PFSK-1 (cell line): ENCODE measurements around the gene WLS.

Source experiments
- FOXP2 ChIP-seq: optimal IDR thresholded peaks from 2 replicates; pipeline ENCODE3; 2011; ENCODE audit warnings: borderline replicate concordance, control low read depth, inconsistent platforms; ENCODE audit not compliant: insufficient read depth; ENCODE audit errors: extremely low read length, extremely low read depth
- POLR2AphosphoS5 ChIP-seq: IDR thresholded peaks from 2 replicates; pipeline ENCODE4 v1.6.1; 2012; ENCODE audit warnings: low read depth, mild to moderate bottlenecking, control low read depth, low read length, moderate library complexity
- SIN3A ChIP-seq: IDR thresholded peaks from 2 replicates; pipeline ENCODE4 v1.6.1; 2012; ENCODE audit warnings: mild to moderate bottlenecking, low read length, moderate library complexity, borderline replicate concordance; ENCODE audit not compliant: insufficient read depth
- TAF1 ChIP-seq: IDR thresholded peaks from 2 replicates; pipeline ENCODE4 v1.6.1; 2012; ENCODE audit warnings: low read length, control low read depth, borderline replicate concordance; ENCODE audit not compliant: insufficient read depth
- TF ChIP-seq, protein P1 (sequence below), 2 experiments: IDR thresholded peaks; 2 replicates each; pipeline versions ENCODE4 v1.6.1 to v1.8.0; 2011 to 2012; ENCODE audit warnings: low read depth in 2 of 2, low read length in 2 of 2, control low read depth in 1 of 2, inconsistent platforms in 1 of 2, mild to moderate bottlenecking in 1 of 2, moderate library complexity in 1 of 2; ENCODE audit not compliant: insufficient read depth in 1 of 2

WLS gene

DNA sequence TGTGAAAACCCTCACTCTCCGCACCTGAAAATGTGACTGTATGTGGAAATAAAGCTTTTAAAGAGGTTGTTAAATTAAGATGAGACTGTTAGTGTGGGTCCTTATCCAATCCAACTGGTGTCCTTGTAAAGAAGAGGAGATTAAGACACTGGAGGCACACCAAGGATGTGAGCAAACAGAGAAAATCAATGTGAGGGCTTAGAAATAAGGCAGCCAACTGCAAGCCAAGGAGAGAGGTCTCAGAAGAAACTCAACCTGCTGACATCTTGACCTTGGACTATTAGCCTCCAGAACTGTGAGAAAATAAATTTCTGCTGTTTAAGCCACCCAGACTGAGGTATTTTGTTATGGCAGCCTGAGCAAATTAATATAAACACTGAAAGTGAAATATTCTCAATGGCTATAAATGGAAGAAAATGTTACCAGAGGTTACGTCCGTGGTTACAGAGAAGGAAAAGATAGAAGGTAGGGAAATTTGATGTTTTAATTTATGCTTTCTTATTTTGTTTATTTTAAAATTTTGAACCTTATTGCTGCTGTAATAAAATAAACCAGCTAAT, 22.4 kb upstream of the WLS start:
- TF ChIP-seq FOXP2, result no peak
- TF ChIP-seq TAF1, result no peak
- TF ChIP-seq POLR2AphosphoS5, result no peak
- TF ChIP-seq SIN3A, result no peak
- TF ChIP-seq, protein P1, sequence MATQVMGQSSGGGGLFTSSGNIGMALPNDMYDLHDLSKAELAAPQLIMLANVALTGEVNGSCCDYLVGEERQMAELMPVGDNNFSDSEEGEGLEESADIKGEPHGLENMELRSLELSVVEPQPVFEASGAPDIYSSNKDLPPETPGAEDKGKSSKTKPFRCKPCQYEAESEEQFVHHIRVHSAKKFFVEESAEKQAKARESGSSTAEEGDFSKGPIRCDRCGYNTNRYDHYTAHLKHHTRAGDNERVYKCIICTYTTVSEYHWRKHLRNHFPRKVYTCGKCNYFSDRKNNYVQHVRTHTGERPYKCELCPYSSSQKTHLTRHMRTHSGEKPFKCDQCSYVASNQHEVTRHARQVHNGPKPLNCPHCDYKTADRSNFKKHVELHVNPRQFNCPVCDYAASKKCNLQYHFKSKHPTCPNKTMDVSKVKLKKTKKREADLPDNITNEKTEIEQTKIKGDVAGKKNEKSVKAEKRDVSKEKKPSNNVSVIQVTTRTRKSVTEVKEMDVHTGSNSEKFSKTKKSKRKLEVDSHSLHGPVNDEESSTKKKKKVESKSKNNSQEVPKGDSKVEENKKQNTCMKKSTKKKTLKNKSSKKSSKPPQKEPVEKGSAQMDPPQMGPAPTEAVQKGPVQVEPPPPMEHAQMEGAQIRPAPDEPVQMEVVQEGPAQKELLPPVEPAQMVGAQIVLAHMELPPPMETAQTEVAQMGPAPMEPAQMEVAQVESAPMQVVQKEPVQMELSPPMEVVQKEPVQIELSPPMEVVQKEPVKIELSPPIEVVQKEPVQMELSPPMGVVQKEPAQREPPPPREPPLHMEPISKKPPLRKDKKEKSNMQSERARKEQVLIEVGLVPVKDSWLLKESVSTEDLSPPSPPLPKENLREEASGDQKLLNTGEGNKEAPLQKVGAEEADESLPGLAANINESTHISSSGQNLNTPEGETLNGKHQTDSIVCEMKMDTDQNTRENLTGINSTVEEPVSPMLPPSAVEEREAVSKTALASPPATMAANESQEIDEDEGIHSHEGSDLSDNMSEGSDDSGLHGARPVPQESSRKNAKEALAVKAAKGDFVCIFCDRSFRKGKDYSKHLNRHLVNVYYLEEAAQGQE (IDR thresholded peaks at IDR 0.05; ENCODE audit: insufficient read depth in 1 of 2, low read depth in 2 of 2, low read length in 2 of 2), result no peak

DNA sequence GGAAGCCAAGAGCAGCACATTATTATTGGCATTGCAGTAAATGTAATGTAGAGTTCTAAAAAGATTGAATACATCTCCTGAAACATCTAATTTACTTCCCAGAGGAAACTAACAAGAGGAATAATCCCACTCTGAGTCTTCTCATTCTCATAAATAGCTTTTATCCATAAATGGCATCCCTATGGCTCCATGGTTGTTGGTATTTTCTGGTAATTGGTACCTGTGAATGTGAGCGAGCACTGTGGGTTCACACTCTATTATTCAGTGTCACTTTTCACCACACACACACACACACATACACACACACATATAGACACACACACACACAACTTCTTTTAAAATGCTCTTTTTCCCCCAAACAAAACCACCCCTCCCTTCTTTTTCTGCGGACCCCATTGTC, 4.7 kb upstream of the WLS start:
- TF ChIP-seq POLR2AphosphoS5, result no peak
- TF ChIP-seq FOXP2, result no peak
- TF ChIP-seq, protein P1 (IDR thresholded peaks at IDR 0.05; ENCODE audit: insufficient read depth in 1 of 2, low read depth in 2 of 2, low read length in 2 of 2), result no peak
- no peak for TF ChIP-seq TAF1
- TF ChIP-seq SIN3A, result no peak

DNA sequence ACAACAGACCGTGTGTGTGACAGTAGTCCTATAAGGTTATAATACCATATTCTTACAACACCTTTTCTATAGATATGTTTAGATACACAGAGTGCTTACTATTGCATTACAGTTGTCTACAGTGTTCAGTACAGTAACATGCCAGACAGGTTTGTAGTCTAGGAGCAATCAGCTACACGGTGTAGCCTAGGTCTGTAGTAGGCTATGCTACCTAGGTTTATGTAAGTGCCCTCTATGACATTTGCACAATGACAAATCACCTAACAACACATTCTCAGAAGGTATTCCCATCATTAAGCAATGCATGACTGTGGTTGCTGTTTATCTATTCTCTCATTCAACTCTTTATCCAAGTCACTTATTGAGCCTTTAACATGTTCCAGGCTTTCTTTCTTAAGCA, 1.8 kb upstream of the WLS start:
- TF ChIP-seq SIN3A, result no peak
- TF ChIP-seq FOXP2, result no peak
- TF ChIP-seq TAF1, result no peak
- no peak for TF ChIP-seq POLR2AphosphoS5
- TF ChIP-seq, protein P1 (IDR thresholded peaks at IDR 0.05; ENCODE audit: insufficient read depth in 1 of 2, low read depth in 2 of 2, low read length in 2 of 2), result no peak

DNA sequence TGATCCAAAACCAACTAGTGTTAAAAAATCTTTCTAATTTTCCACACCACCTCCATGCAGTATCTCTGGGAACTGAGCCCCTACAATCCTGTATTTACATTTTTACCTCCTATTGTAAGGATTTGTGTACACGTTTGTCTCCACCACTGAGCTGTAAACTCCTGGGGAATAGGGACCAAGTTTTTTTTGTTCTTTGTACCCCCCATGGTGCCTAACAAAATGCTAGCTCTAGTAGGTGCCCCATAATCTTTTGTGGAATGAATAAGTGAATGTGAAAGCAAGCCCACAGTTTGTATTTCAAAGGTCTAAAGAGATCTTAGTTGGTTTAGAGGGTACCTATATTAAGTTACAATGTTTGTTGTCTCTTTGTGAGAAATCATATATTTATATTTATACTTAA, 879 bp upstream of the WLS start:
- TF ChIP-seq TAF1, result no peak
- no peak for TF ChIP-seq FOXP2
- TF ChIP-seq SIN3A, result no peak
- TF ChIP-seq, protein P1 (IDR thresholded peaks at IDR 0.05; ENCODE audit: insufficient read depth in 1 of 2, low read depth in 2 of 2, low read length in 2 of 2), result no peak
- TF ChIP-seq POLR2AphosphoS5, result no peak

DNA sequence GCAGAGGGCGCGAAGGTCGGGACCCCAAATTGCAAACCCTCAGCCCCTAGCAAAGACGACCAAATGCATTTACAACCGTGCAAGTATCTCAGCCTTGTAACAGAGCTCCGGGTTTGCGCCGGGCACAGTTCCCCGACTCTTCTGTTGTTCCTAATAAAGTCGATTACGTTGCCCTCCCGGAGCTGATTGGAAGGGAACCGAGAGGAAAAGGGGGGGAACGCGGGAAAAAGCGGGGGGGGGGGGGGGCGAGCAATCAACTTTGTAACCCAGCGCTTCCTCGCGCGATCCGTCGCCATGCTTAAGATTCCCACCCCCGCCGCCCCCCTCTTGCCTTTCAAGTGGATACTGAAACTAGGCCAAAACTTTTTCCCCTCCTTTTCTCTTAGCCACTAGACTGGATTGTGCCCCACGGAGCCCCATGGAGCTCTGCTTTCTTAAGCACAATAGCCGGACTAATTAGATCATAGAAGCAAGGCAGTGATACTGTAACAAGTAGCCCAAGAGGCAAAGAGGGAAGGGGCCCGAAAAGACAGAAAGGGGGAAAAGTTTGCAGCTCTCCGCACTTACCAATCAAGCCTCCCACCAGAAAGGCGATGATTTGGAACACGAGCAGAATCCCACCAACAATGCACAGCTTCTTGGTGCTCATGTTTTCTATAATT, 565 bp downstream of the WLS start:
- TF ChIP-seq, protein P1 (IDR thresholded peaks at IDR 0.05; ENCODE audit: insufficient read depth in 1 of 2, low read depth in 2 of 2, low read length in 2 of 2), result no peak
- no peak; the same call in 1 of the 2 replicates for TF ChIP-seq POLR2AphosphoS5
- no peak for TF ChIP-seq FOXP2
- no peak for TF ChIP-seq SIN3A
- no peak for TF ChIP-seq TAF1
